ENCODE measurements around the gene ZNRF2. TPM values are rescaled to one million over a fixed set of nuclear protein-coding genes. Genes with fewer than 3 reads are reported as not detected.

Gene ZNRF2
- polyA plus RNA-seq, 1 of the 3 experiments (the other 2 are of a cell fraction): 4.0 TPM

DNA sequence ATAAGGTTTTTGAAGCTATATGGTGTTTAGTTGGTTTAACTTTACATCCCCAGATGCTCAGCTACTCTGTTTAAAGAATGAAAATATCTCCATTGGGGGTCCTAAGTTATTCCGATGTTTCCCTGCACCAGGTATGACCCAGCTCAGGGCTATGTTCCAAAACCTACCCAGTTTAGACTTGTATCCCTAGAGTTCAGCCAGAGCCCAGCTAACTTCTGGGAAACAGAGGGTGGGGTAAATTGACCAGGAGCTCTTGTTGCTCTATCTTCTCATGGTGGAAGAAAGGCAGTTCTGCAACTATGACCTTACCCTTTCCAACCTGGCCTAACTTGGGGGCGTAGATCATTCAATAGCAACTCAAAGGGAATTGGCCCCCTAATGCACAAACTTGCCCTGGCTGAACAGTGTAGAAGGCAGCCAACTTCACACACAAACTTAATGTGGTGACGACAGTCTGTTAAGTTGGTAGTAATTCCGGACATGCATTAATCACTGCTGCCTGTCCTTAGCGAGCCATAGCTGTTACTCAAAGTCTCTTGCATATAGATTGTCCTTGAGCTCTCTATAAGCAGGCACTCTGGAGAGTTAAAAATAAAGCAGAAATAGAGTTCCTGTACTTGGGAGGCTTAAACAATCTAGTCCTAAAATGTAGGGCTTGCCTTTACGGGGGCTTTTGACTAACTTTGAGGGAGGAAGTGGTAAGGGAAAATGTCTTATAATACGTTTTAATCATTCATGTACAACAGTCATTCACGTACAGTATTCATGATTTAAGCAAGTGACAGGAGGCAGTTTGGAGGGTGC lies 5.3 kb upstream of the ZNRF2 start:
- no peaks in the 10 kb centered on the region for H3K79me2 ChIP-seq (ENCODE audit: insufficient read depth)
- H3K9me3 ChIP-seq: no peaks in the 10 kb centered on the region
- no peaks in the 10 kb centered on the region for H3K9me2 ChIP-seq
- H3K9ac ChIP-seq: no peak overlapping the region
- 84% methylated on average over 8 of the region's 8 CpGs for WGBS (ENCODE audit: low lambda C conversion rate)
- H3K4me3 ChIP-seq (ENCODE audit: low read depth in 2 of 2, low read length in 1 of 2): no peak overlapping the region
- no peak overlapping the region for H2AFZ ChIP-seq (ENCODE audit: low read depth)
- H3K4me1 ChIP-seq (ENCODE audit: control insufficient read depth in 1 of 2, insufficient read depth in 2 of 2, low read depth in 1 of 2, low read length in 1 of 2): peaks cover 0 to 4% of the 10 kb centered on the region in 2 experiments; a peak in 1 of 4 replicates
- H3K36me3 ChIP-seq (replicated peaks in 1 of 2; ENCODE audit: control insufficient read depth in 1 of 2, insufficient read depth in 2 of 2, low read length in 1 of 2): no peaks in the 10 kb centered on the region
- H3K27me3 ChIP-seq (ENCODE audit: insufficient read depth): no peaks in the 10 kb centered on the region
- peaks cover 9% of the 10 kb centered on the region for H3F3A ChIP-seq (replicated peaks; ENCODE audit: insufficient read depth)
- H3K4me2 ChIP-seq: no peak overlapping the region
- H4K20me1 ChIP-seq (ENCODE audit: insufficient read depth): no peaks in the 10 kb centered on the region
- POLR2A ChIA-PET: interaction anchor here (0.5 kb wide), 1 partner anchor 242 kb away, joined by 5 read pairs; no protein-coding TSS in a partner anchor
- CTCF ChIA-PET: interaction anchor here (0.7 to 13.0 kb wide), 13 partner anchors 21 to 660 kb away, joined by 3 to 263 read pairs (median 4); no protein-coding TSS in a partner anchor
- no peak for TF ChIP-seq RCOR1 (IDR thresholded peaks at IDR 0.05; ENCODE audit: low read length)
- TF ChIP-seq TCF12 (IDR thresholded peaks at IDR 0.05): no peak
- TF ChIP-seq, protein P1, sequence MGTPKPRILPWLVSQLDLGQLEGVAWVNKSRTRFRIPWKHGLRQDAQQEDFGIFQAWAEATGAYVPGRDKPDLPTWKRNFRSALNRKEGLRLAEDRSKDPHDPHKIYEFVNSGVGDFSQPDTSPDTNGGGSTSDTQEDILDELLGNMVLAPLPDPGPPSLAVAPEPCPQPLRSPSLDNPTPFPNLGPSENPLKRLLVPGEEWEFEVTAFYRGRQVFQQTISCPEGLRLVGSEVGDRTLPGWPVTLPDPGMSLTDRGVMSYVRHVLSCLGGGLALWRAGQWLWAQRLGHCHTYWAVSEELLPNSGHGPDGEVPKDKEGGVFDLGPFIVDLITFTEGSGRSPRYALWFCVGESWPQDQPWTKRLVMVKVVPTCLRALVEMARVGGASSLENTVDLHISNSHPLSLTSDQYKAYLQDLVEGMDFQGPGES (IDR thresholded peaks at IDR 0.05; ENCODE audit: low read depth, low read length): no peak
- TF ChIP-seq YY1 (IDR thresholded peaks at IDR 0.05; ENCODE audit: low read depth): no peak
- TF ChIP-seq, protein P2, sequence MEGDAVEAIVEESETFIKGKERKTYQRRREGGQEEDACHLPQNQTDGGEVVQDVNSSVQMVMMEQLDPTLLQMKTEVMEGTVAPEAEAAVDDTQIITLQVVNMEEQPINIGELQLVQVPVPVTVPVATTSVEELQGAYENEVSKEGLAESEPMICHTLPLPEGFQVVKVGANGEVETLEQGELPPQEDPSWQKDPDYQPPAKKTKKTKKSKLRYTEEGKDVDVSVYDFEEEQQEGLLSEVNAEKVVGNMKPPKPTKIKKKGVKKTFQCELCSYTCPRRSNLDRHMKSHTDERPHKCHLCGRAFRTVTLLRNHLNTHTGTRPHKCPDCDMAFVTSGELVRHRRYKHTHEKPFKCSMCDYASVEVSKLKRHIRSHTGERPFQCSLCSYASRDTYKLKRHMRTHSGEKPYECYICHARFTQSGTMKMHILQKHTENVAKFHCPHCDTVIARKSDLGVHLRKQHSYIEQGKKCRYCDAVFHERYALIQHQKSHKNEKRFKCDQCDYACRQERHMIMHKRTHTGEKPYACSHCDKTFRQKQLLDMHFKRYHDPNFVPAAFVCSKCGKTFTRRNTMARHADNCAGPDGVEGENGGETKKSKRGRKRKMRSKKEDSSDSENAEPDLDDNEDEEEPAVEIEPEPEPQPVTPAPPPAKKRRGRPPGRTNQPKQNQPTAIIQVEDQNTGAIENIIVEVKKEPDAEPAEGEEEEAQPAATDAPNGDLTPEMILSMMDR (IDR thresholded peaks at IDR 0.05): no peak
- TF ChIP-seq TEAD4 (IDR thresholded peaks at IDR 0.05; ENCODE audit: borderline replicate concordance, insufficient read depth): no peak
- no peak for TF ChIP-seq POLR2AphosphoS5 (IDR thresholded peaks at IDR 0.05; ENCODE audit: low read depth, low read length)
- TF ChIP-seq NFIC (IDR thresholded peaks at IDR 0.05; ENCODE audit: borderline replicate concordance): no peak
- no peak for TF ChIP-seq SIN3A (IDR thresholded peaks at IDR 0.05; ENCODE audit: borderline replicate concordance, low read depth, low read length)
- TF ChIP-seq FOXM1 (IDR thresholded peaks at IDR 0.05; ENCODE audit: low read depth): no peak
- TF ChIP-seq, protein P3, sequence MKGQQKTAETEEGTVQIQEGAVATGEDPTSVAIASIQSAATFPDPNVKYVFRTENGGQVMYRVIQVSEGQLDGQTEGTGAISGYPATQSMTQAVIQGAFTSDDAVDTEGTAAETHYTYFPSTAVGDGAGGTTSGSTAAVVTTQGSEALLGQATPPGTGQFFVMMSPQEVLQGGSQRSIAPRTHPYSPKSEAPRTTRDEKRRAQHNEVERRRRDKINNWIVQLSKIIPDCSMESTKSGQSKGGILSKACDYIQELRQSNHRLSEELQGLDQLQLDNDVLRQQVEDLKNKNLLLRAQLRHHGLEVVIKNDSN (IDR thresholded peaks at IDR 0.05; ENCODE audit: borderline replicate concordance, low read depth): no peak
- no peak for TF ChIP-seq GABPA (IDR thresholded peaks at IDR 0.05; ENCODE audit: low read depth)
- TF ChIP-seq FOSL2 (IDR thresholded peaks at IDR 0.05; ENCODE audit: borderline replicate concordance, low read depth): no peak
- TF ChIP-seq, protein P4, sequence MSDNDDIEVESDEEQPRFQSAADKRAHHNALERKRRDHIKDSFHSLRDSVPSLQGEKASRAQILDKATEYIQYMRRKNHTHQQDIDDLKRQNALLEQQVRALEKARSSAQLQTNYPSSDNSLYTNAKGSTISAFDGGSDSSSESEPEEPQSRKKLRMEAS (IDR thresholded peaks at IDR 0.05; ENCODE audit: low read depth): no peak
- TF ChIP-seq RAD21 (IDR thresholded peaks at IDR 0.05; ENCODE audit: low read length): no peak
- TF ChIP-seq, protein P5, sequence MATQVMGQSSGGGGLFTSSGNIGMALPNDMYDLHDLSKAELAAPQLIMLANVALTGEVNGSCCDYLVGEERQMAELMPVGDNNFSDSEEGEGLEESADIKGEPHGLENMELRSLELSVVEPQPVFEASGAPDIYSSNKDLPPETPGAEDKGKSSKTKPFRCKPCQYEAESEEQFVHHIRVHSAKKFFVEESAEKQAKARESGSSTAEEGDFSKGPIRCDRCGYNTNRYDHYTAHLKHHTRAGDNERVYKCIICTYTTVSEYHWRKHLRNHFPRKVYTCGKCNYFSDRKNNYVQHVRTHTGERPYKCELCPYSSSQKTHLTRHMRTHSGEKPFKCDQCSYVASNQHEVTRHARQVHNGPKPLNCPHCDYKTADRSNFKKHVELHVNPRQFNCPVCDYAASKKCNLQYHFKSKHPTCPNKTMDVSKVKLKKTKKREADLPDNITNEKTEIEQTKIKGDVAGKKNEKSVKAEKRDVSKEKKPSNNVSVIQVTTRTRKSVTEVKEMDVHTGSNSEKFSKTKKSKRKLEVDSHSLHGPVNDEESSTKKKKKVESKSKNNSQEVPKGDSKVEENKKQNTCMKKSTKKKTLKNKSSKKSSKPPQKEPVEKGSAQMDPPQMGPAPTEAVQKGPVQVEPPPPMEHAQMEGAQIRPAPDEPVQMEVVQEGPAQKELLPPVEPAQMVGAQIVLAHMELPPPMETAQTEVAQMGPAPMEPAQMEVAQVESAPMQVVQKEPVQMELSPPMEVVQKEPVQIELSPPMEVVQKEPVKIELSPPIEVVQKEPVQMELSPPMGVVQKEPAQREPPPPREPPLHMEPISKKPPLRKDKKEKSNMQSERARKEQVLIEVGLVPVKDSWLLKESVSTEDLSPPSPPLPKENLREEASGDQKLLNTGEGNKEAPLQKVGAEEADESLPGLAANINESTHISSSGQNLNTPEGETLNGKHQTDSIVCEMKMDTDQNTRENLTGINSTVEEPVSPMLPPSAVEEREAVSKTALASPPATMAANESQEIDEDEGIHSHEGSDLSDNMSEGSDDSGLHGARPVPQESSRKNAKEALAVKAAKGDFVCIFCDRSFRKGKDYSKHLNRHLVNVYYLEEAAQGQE (IDR thresholded peaks at IDR 0.05; ENCODE audit: low read depth, low read length): no peak
- no peak for TF ChIP-seq NRF1 (IDR thresholded peaks at IDR 0.05; ENCODE audit: low read depth, low read length)
- no peak for TF ChIP-seq MEF2A (IDR thresholded peaks at IDR 0.05; ENCODE audit: borderline replicate concordance, low read depth)
- TF ChIP-seq EP300 (IDR thresholded peaks at IDR 0.05; ENCODE audit: borderline replicate concordance in 1 of 2, low read depth in 1 of 2, low read length in 1 of 2): no peak
- DNase-seq: no peak
- no peak overlapping the region for H3K27ac ChIP-seq (ENCODE audit: low read depth in 2 of 2, low read length in 1 of 2)
